Effector memory CD8-positive, alpha-beta T cell (primary cell): ENCODE results near the gene CYSTM1.

ENCODE experiments used
- ATAC-seq: fragments of 150-1000 bp; cut with Tn5 transposase; replicated peaks from 2 replicates; pipeline ENCODE4 v1.10.0; 2021; ENCODE audit warnings: mild to moderate bottlenecking, moderate library complexity
- DNase-seq, 3 experiments: peaks; one replicate each; pipeline ENCODE4 v3.0.0; 2021
- H3K27ac Mint-ChIP-seq, 2 donors: one replicate each; pipeline ENCODE4 v1.8.0; 2022; ENCODE audit warnings: mild to moderate bottlenecking in 2 of 2, mixed read lengths in 2 of 2, moderate library complexity in 2 of 2
- H3K27me3 Mint-ChIP-seq, 2 donors: one replicate each; pipeline ENCODE4 v1.8.0; 2022; ENCODE audit warnings: mixed read lengths in 2 of 2
- H3K36me3 Mint-ChIP-seq: one replicate; pipeline ENCODE4 v1.8.0; 2022; ENCODE audit warnings: mild to moderate bottlenecking, moderate library complexity, mixed read lengths; ENCODE audit not compliant: insufficient read depth
- H3K4me1 Mint-ChIP-seq, 2 donors: one replicate each; pipeline ENCODE4 v1.8.0; 2022; ENCODE audit warnings: low read depth in 2 of 2, mixed read lengths in 2 of 2
- H3K4me3 Mint-ChIP-seq, 2 donors: one replicate each; pipeline ENCODE4 v1.8.0; 2022; ENCODE audit warnings: mild to moderate bottlenecking in 2 of 2, mixed read lengths in 2 of 2, moderate library complexity in 2 of 2
- H3K9me3 Mint-ChIP-seq, 2 donors: one replicate each; pipeline ENCODE4 v1.8.0; 2022; ENCODE audit warnings: mixed read lengths in 2 of 2

CYSTM1 gene

DNA sequence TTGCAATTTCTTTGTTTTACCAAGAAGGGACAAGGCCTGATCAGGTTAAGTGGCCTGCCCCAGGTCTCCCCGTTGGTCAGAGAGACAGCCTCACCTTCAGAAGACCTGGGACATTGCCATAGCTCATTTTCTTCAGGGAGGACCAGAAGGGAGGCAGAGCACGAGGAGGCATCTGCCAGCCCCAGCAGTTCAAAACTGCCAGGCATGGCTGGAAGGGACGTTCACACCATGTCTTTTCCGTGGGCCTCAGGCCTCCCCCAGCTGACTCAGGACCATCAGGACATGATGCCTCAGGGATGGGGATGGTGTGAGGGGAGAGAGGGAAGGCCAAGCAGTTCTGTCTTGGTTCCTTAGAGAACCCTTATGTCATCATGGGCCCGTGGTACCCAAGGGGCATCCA, 32.7 kb upstream of the CYSTM1 start:
- no peak for ATAC-seq
- Mint-ChIP-seq H3K36me3 (no peaks in the 10 kb centered on the region), H3K4me1 (peaks cover 17 to 21% of the 10 kb centered on the region in 2 donors), H3K9me3 (no peaks in the 10 kb centered on the region), H3K27me3 (peaks cover 8 to 36% of the 10 kb centered on the region in 2 donors), H3K27ac (no peak overlapping the region), H3K4me3 (no peak overlapping the region)
- DNase-seq, result no peak

DNA sequence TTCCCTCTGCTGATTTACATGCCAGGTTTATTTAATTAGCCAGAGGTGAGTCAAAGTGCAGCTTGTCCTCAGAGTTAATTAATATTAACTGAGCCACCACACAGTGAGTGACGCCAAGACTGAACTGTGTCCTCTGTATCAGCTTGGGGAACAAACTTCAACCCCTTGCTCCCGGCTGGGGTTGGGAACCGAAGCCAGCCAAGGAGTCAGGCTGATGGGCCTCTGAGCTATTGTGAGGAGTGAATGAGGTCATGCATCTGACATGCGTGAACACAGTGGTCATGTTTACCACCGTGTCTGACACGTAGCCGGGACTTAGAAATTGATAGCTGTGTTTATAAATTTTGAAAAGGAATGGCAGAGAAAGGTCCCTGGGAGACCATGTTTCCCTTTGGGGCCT, 32.1 kb upstream of the CYSTM1 start:
- Mint-ChIP-seq H3K27me3 (peaks cover 8 to 42% of the 10 kb centered on the region in 2 donors), H3K27ac (peak overlapping the region in 1 of 2 donors; percentile 38), H3K4me1 (peaks cover 11 to 25% of the 10 kb centered on the region in 2 donors), H3K9me3 (no peaks in the 10 kb centered on the region), H3K4me3 (no peak overlapping the region), H3K36me3 (no peaks in the 10 kb centered on the region)
- ATAC-seq (no peak), DNase-seq (no peak)

DNA sequence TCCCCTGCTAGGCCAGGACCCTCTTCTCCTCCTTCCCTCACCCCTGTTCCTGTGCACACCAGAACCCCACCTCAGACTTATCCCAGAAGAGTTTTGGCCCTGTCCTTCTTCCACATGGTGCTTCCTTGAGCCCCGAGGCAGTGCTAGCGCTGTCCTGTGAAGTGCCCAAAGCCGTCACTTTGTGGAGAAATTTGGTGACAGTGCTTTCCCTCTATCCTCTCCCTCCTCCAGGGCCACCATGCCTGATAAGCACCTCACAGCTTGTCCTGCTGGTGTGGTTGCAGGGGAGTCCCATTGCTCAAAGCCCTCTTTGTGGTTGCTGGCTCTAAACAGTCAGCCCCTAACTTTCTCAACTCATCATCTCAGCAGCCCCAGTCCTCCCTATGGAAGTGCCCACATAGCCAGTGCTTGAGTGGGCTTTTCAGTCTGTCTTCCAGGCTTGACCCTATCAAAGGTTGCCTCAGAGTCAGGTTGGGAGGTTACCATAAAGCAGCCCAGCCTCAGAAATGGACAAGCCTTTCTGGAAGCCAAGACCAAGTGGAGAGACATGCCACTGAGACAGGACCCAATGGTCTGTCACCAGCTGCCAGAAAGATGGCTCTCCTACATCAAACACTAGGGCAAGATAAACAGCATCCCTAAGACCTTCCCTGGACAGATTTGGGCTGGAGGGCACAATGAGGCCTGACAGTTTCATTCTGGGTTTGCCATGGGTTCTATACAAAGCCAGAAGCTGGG, 31.3 kb upstream of the CYSTM1 start:
- Mint-ChIP-seq H3K27me3 (peaks cover 8 to 46% of the 10 kb centered on the region in 2 donors), H3K4me1 (peaks cover 9 to 25% of the 10 kb centered on the region in 2 donors), H3K9me3 (no peaks in the 10 kb centered on the region), H3K36me3 (no peaks in the 10 kb centered on the region), H3K27ac (peak overlapping the region; percentile 8 to 10), H3K4me3 (no peak overlapping the region)
- ATAC-seq (peak; percentile 2), DNase-seq (no peak)

DNA sequence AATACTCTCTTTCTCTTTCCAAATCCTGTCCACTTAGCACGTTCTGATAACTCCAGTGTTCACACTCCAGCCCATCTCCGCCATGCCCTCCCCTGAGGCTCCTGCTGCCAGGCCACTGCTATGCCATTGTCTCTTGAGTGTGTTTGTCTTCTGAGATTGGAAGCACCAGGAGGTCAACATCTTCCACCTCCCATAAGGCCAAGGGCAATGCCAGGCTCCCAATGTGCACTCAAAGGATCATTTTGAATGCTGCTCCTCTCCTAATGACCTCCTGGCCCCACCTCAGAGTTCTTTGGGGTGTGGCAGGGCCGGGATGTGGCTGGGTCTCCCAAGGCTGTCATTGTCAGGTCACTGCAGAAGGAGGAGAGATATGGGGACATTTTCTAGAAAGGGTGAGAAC, 29.7 kb upstream of the CYSTM1 start:
- no peaks in the 10 kb centered on the region for H3K9me3 Mint-ChIP-seq
- no peak overlapping the region for H3K27ac Mint-ChIP-seq
- H3K4me3 Mint-ChIP-seq, result peak overlapping the region; percentile 57 to 71
- peaks cover 8 to 46% of the 10 kb centered on the region in 2 donors for H3K27me3 Mint-ChIP-seq
- peaks cover 9 to 25% of the 10 kb centered on the region in 2 donors for H3K4me1 Mint-ChIP-seq
- DNase-seq (no peak), ATAC-seq (no peak)
- no peaks in the 10 kb centered on the region for H3K36me3 Mint-ChIP-seq

DNA sequence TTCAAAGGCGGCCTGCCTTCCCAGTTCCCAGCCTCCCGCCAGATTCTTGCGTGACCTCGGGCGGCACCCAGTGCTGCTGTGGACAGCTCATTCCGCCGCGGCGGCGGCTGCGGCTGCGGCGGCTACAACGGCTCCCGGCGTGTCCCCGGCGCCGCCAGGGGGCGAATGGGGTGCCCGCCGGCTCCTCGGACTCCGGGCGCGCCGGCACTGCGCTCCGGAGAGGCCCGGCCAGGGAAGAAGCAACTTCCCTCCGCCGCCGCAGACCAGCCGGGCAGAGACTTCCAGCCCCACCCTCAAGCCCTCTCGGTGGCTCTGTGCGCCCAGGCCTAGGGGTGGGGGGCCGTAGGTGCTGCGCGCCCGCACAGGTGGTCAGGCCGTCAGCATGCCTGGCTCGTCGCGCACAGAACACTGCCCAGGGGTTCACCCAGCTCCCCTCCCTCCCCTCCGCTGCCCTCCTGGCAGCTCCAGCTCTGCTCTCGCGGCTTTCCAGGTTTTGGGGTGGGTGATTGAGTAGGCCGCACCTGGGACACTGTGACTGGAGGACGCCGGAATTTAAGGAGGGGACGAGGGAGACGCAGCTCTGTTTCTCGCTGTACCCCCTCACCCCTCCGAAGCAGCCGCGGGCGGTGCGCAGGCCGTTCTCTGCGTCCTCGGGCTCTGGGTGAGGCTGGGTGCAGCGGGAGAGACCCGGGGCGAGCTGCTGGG, 29.0 kb upstream of the CYSTM1 start:
- Mint-ChIP-seq H3K27ac (no peak overlapping the region), H3K9me3 (no peaks in the 10 kb centered on the region), H3K27me3 (peaks cover 8 to 46% of the 10 kb centered on the region in 2 donors), H3K36me3 (no peaks in the 10 kb centered on the region), H3K4me1 (peaks cover 9 to 25% of the 10 kb centered on the region in 2 donors), H3K4me3 (peak overlapping the region; percentile 57 to 71)
- DNase-seq, result peak; percentile 25 to 48 (median 38)
- peak; percentile 80 for ATAC-seq

DNA sequence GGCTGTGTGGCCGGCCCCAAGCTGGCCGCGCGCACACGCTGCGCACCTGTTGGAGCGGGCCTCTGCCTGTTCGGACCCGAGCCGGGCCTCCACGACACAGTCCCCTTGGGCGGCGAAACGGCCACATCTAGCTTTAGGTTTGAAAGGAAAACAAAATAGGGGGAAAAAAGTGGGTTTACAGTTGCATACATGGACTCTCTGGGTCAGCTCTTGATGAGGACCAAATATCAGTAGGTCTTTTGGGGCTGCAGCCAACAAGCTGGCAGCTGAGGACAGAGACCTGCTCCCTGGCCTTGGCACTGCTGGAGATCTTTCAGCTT, 28.5 kb upstream of the CYSTM1 start:
- Mint-ChIP-seq H3K9me3 (no peaks in the 10 kb centered on the region), H3K27ac (no peak overlapping the region), H3K36me3 (no peaks in the 10 kb centered on the region), H3K4me1 (peaks cover 9 to 25% of the 10 kb centered on the region in 2 donors), H3K27me3 (peaks cover 8 to 46% of the 10 kb centered on the region in 2 donors), H3K4me3 (peak overlapping the region; percentile 27 to 29)
- DNase-seq (no peak), ATAC-seq (no peak)

DNA sequence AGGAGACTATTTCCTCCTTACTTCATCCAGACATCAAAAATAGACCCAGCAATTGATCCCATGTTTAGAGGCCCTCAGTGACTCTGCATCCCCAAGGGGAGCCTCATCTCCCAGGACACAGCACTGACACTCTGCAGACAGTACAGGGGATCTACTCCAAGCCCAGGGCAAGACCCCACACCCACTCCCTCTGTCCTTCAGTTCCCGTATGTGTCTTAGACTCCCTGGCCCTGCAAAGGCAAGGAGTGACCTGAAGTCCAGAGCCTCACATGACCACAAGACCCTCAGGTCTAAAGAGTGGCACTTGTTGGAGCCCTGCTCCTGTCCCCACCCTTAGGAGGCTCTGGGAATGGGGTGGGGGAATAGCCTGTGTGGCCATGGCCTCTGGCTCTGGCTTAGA, 27.5 kb upstream of the CYSTM1 start:
- Mint-ChIP-seq H3K27ac (no peak overlapping the region), H3K4me3 (no peak overlapping the region), H3K9me3 (no peaks in the 10 kb centered on the region), H3K4me1 (peaks cover 9 to 26% of the 10 kb centered on the region in 2 donors), H3K36me3 (no peaks in the 10 kb centered on the region), H3K27me3 (peaks cover 8 to 46% of the 10 kb centered on the region in 2 donors)
- ATAC-seq, result no peak
- no peak for DNase-seq

DNA sequence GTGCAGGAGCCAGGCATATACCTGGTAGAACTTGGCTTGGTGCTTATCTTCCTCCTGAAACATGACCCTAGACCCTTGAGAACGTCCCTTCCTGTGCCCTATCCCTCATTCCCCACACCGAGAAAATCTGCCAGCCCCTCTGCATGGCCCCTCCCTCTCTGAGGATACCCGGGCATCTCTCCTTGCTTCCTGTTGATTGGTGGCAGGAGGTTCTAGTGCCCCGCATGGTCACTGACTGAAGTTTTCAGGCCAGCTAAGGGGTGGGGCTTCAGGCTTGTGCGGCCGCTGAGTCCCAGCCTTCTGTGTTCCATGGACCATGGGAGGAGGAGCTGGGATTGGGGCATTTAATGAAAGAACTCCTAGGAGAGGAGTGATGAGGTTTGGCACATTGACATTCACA, 26.5 kb upstream of the CYSTM1 start:
- Mint-ChIP-seq H3K4me3 (no peak overlapping the region), H3K36me3 (no peaks in the 10 kb centered on the region), H3K9me3 (no peaks in the 10 kb centered on the region), H3K4me1 (peaks cover 9 to 26% of the 10 kb centered on the region in 2 donors), H3K27ac (no peak overlapping the region), H3K27me3 (peaks cover 8 to 46% of the 10 kb centered on the region in 2 donors)
- ATAC-seq (no peak), DNase-seq (no peak)

DNA sequence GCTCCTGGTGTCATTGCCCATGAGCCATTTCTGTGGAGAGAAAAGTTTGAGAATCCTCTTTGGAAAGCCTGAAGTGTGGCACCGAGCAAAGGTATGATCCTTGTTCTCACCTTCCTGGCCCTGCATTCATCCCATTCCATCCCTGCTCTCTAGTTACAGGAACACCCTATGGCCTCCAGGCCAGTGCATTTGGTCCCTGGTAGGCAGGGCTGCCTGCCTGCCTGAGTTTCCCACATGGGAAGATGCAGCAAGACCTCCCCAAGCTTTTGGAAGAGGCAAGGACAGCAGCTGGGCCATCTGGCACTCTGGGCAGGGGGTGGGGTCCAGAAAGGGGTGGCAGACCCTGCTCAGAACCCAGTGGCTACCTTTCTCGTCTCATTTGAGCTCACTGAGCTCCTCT, 24.8 kb upstream of the CYSTM1 start:
- Mint-ChIP-seq H3K4me3 (no peak overlapping the region), H3K9me3 (no peaks in the 10 kb centered on the region), H3K27ac (no peak overlapping the region), H3K27me3 (peaks cover 4 to 31% of the 10 kb centered on the region in 2 donors), H3K36me3 (no peaks in the 10 kb centered on the region), H3K4me1 (peaks cover 5 to 14% of the 10 kb centered on the region in 2 donors)
- DNase-seq (no peak), ATAC-seq (no peak)

DNA sequence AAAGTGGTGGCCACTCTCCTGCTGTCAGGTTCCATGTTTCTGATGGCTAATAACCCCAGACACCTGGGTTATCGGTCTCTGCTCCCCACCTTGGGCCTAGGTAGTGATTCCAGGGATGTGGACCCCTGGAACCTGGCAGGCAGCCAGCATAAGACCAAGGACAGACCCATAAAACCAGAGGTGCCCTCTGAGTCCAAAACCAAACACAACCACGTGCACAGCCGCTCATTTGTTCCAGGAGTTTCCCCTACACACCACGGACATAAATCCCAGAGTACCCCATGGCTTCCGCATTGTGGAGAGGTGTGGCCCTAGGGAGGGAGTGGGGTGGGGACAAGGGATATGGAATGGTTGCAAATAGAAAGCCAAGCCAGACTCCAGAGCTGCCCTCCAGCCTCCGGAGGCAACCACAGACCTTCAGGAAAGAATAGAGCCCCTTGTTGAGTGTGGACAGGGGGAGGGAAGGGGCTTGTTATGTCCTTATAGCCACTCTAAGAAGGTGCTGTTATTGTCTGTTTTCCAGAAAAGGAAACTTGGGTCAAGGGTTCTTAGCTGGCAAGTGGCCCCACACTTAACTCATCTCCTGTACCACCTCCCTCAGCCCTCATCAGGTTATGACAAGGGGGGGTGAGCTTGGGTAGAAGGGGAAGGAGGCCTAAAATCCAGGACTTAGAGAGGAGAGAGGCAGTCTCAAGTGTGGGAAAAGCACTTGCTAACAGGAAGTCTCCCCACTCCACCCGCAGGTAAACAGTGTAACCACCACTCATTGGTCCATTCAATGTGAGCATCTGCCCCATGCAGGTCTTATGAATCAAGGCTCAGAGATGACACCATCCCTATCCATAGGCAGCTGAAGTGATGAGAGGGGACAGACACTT, 23.6 kb upstream of the CYSTM1 start:
- H3K4me1 Mint-ChIP-seq, result peaks cover 0 to 11% of the 10 kb centered on the region in 2 donors
- H3K4me3 Mint-ChIP-seq, result no peak overlapping the region
- peaks cover 0 to 19% of the 10 kb centered on the region in 2 donors for H3K27me3 Mint-ChIP-seq
- DNase-seq (no peak), ATAC-seq (no peak)
- no peaks in the 10 kb centered on the region for H3K36me3 Mint-ChIP-seq
- no peak overlapping the region for H3K27ac Mint-ChIP-seq
- no peaks in the 10 kb centered on the region for H3K9me3 Mint-ChIP-seq

DNA sequence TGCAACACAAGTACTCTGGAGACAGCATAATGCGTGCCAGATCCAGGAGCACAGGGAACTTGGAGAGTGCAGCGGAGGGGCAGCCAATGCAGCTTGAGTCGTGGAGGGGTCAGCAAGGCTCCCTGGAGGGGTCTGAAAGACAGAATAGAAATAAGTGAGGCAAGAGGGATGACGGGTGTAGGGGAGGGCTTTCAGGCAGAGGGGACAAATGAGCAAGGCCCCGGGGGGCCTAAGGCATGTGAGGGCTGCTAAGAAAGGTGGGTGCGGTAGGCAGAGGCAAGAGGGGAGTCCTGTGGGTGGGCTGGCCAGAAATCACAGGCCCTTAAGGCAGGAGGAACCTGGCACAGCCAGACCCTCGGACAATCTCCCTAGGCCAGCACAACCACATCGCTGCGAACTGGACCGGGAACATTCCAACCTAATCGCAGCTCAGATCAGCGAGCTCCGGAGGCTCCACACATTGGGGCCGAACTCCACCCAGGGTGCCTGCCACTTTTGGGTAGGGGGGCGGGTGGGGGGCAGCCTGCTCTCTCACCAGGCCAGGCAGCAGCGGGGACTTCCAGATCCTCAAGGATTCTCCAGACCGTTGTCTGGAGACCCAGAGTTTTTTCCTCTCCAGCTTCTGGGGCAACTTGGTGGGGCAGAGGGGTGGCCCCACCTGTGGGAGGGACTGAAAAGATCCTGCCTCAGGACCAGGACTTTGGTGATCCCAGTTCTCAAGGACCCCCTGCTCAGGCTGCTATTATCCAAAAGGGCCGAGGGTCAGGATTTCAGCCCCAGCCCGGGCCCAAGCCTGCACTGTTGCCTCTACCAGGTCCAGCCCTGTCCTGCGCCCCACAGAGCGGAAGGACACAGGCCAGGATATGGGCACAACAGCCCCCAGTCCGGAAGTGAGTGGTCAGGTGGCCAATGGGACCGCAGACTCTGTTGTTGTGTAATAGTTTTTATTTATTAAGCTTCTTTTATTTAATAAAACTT, 22.7 kb upstream of the CYSTM1 start:
- no peak overlapping the region for H3K4me3 Mint-ChIP-seq

DNA sequence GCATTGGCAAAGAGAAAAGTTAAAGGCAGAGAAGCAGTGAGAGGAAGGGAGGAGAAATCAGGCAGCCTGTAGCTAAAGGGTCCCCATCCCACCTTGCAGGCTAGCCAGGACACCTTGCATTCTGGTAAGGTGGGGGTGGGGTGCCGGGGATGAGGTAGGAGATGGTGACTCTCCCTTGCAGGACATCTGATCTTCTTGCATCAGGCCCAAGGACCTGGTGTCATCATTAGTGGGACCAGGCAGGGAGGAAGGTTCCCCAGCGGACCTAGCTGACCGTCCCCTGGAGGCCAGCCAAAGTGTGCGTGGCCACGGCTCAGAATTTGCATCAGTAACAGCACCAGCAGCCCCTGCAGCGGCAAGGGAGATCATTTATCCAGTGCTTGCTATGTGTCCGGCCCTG, 21.7 kb upstream of the CYSTM1 start:
- ATAC-seq, result no peak
- Mint-ChIP-seq H3K27ac (no peak overlapping the region), H3K4me3 (no peak overlapping the region), H3K36me3 (no peaks in the 10 kb centered on the region), H3K4me1 (peaks cover 6 to 8% of the 10 kb centered on the region in 2 donors), H3K9me3 (no peaks in the 10 kb centered on the region), H3K27me3 (peaks cover 0 to under 1% of the 10 kb centered on the region in 2 donors)
- no peak for DNase-seq

More for the DNA sequence above, 22.7 kb upstream of the CYSTM1 start:
- DNase-seq, result no peak
- Mint-ChIP-seq H3K9me3 (no peaks in the 10 kb centered on the region), H3K4me1 (peaks cover 4 to 13% of the 10 kb centered on the region in 2 donors), H3K36me3 (no peaks in the 10 kb centered on the region), H3K27me3 (peaks cover 0 to 10% of the 10 kb centered on the region in 2 donors), H3K27ac (no peak overlapping the region)
- no peak for ATAC-seq
